GM12865 (cell line): ENCODE measurements around the gene PRR19.

Experiments
- DNase-seq: peaks from one replicate; pipeline ENCODE4 v3.0.0; 2010; ENCODE audit warnings: low read depth
- H3K4me3 ChIP-seq: 2 replicates; pipeline ENCODE4 v1.5.1; 2011; ENCODE audit warnings: mild to moderate bottlenecking, low read depth, low read length, control low read depth
- CTCF ChIP-seq: IDR thresholded peaks from 2 replicates; pipeline ENCODE4 v1.5.1; 2011; ENCODE audit warnings: low read length, control low read depth, low read depth, inconsistent platforms; ENCODE audit not compliant: insufficient read depth; ENCODE audit errors: missing control alignments

Gene PRR19

DNA sequence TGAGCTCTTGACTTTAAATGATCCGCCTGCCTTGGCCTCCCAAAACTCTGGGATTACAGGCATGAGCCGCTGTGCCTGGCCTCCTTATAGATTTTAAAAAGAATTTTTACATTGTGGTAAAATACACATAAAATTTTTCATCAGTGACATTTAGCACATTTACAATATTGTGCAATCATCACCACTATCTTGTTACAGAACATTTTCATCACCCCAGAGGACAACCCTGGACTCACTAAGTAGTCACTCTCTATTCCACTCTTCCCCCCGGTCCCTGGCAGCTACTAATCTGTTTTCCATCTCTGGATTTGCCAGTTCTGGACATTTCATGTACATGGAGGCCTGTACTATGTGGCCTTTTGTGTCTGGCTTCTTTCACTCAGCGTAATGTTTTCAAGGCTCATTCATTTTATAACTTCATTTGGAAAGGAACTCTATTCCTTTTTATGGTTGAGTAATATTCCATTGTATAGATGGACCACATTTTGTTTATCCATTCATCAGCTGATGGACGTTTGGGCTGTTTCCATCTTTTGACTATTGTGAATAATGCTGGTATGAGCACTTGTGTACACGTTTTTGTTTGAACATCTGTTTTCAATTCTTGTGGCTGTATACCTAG, 43.4 kb downstream of the PRR19 start:
- DNase-seq = no peak
- no peak overlapping the region for H3K4me3 ChIP-seq
- no peak for TF ChIP-seq CTCF

GRCh38 chr19:42348211-42348610, 46.3 kb downstream of the PRR19 start:
- H3K4me3 ChIP-seq = no peak overlapping the region
- no peak for DNase-seq
- no peak for TF ChIP-seq CTCF

- no peak overlapping the region for H3K4me3 ChIP-seq
- no peak for DNase-seq
- no peak for TF ChIP-seq CTCF
Measured at GRCh38 chr19:42349378-42350107, 47.6 kb downstream of the PRR19 start.

- H3K4me3 ChIP-seq = no peak overlapping the region
- no peak for DNase-seq
- TF ChIP-seq CTCF = no peak
Measured at GRCh38 chr19:42350417-42350816, 48.5 kb downstream of the PRR19 start.

DNA sequence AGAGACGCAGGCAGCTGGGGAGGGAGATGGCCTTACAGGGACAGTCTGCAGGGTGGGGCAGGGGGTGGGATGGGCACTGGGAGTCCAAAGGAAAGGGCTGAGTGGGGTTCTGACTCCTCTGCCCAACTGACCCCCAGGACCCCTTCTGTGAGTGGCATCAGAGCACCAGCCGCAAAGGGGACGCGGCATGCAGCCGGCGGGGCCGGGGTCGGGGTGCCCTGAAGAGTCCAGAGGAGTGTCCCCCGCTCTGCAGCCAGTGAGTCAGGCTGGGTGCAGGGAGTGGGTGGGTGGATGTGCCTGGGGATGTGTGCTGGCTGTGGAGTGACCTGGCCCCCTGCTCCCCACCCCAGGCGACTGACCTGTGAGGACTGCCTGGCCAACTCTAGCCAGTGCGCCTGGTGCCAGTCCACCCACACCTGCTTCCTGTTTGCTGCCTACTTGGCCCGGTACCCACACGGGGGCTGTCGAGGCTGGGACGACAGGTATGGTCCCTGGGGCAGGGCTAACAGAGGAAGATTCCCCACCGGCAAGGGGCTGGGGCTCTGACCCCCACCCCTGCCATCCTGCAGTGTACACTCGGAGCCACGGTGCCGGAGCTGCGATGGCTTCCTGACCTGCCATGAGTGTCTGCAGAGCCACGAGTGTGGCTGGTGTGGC, 49.3 kb downstream of the PRR19 start:
- no peak for TF ChIP-seq CTCF
- no peak for DNase-seq

DNA sequence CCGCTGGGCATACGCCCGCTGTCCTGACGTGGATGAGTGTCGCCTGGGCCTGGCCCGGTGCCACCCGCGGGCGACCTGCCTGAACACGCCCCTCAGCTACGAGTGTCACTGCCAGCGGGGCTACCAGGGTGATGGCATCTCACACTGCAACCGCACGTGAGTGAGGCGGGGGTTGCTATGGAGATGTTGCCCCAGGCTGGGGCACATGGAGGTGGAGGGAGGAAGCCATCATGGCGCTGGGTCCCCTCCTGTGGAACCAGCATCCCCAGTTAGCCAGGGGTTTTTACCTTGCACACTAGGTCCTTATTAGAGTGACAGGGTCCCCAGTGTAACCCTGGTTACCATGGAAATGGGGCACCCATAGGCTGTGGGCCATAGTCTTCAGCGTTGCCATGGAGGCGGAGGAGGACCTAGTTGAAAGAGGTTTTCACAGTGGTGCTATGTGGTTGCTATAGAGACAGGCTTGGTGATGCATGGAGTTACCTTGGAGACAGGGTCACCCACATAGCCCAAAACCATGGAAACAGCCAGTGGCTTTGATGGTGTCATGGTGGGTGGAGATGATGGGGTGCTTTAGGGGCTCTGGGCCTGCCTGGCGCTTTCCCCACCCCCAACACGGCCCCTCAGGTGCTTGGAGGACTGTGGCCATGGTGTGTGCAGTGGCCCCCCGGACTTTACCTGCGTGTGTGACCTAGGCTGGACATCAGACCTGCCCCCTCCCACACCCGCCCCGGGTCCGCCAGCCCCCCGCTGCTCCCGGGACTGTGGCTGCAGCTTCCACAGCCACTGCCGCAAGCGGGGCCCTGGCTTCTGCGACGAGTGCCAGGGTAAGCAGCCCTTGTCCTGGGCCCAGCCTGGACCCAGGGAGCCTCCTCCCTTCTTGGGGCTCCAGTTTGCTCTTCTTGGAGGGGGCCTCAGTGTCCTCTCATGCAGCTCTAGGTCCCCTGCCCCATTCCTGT, 50.6 kb downstream of the PRR19 start:
- peak; percentile 62 for DNase-seq

More for the DNA sequence above, 49.3 kb downstream of the PRR19 start:
- no peak overlapping the region for H3K4me3 ChIP-seq

More for the DNA sequence above, 50.6 kb downstream of the PRR19 start:
- no peak for TF ChIP-seq CTCF
- H3K4me3 ChIP-seq = no peak overlapping the region
